GM12878 (cell line): Measurements from ENCODE around the gene SLC39A11. TPM values are rescaled to one million over a fixed set of nuclear protein-coding genes. Genes with fewer than 3 reads are reported as not detected.

ENCODE experiments used
- BRCA1 ChIP-seq: IDR thresholded peaks from 2 replicates; pipeline ENCODE4 v1.6.1; 2011; ENCODE audit warnings: low read depth, low read length, improper control_type of control experiment
- IRF3 ChIP-seq: fragments of 450-650 bp; IDR thresholded peaks from 2 replicates; pipeline ENCODE4 v1.6.1; 2014; ENCODE audit warnings: mild to moderate bottlenecking
- KDM1A ChIP-seq: fragments of 200-600 bp; sonication (generic); IDR thresholded peaks from 2 replicates; pipeline ENCODE4 v1.6.1; 2016; ENCODE audit warnings: borderline replicate concordance
- MLLT1 ChIP-seq: fragments of 450-650 bp; IDR thresholded peaks from 2 replicates; pipeline ENCODE4 v1.6.1; 2016; ENCODE audit warnings: mild to moderate bottlenecking
- MXI1 ChIP-seq: fragments of 150-350 bp; IDR thresholded peaks from 2 replicates; pipeline ENCODE4 v1.6.1; 2011; ENCODE audit warnings: low read depth, mild to moderate bottlenecking, inconsistent platforms, low read length, improper control_type of control experiment
- NR2C1 ChIP-seq: fragments of 450-650 bp; IDR thresholded peaks from 2 replicates; pipeline ENCODE4 v1.6.1; 2017; ENCODE audit warnings: antibody characterized with exemption, mild to moderate bottlenecking, moderate library complexity
- POU2F2 ChIP-seq: IDR thresholded peaks from 3 replicates; pipeline ENCODE4 v1.6.1; 2011; ENCODE audit warnings: low read depth, mild to moderate bottlenecking, low read length, borderline replicate concordance
- RAD51 ChIP-seq: fragments of 450-650 bp; IDR thresholded peaks from 2 replicates; pipeline ENCODE4 v1.6.1; 2016; ENCODE audit warnings: moderate library complexity, mild to moderate bottlenecking, inconsistent platforms
- polyA plus RNA-seq, 11 experiments: library from polyadenylated mRNA; depleted of rRNA in 4 of 11; unstranded in 6 of 11; stranded (reverse) in 5 of 11; fragments of >200 nt; fragmentation: Nextera tagmentation in 4 of 11; fragmentation: Illumina TruSeq in 1 of 11; extraction: Ambion mirVana in 4 of 11; extraction: Trizol in 1 of 11; gene quantifications; 1 replicate in 1 of 11; 2 replicates in 10 of 11; pipeline versions ENCODE4 v1.2.1 to v1.2.3, GENCODE V29; 2011 to 2016; ENCODE audit warnings: inconsistent platforms in 2 of 11, missing spikeins in 2 of 11, low read depth in 1 of 11
- total RNA-seq, 4 experiments: library from RNA; depleted of rRNA in 3 of 4; stranded (reverse); fragments of >200 nt in 3 of 4; fragmentation: Illumina TruSeq in 1 of 4; extraction: Trizol in 1 of 4; gene quantifications; 2 replicates each; pipeline versions ENCODE4 v1.2.1 to v1.2.3, GENCODE V29; 2013 to 2021
- TF ChIP-seq, protein P1 (sequence below), 3 experiments: IDR thresholded peaks in 2 of 3; conservative IDR thresholded peaks in 1 of 3; 2 replicates each; pipeline ENCODE4 v1.5.1; 2011; ENCODE audit warnings: low read depth in 3 of 3, low read length in 3 of 3, mild to moderate bottlenecking in 3 of 3, control low read depth in 2 of 3, moderate library complexity in 2 of 3, inconsistent platforms in 1 of 3, mixed read lengths in 1 of 3; ENCODE audit not compliant: control insufficient read depth in 2 of 3, insufficient read depth in 1 of 3; ENCODE audit errors: extremely low read depth in 1 of 3

The SLC39A11 gene
- total and polyA plus RNA-seq, 10 of the 15 experiments (the other 5 are each of a cell fraction or from before 2014, with no cell fraction given) = 8.6 to 23.8 (median 14.0) TPM

DNA sequence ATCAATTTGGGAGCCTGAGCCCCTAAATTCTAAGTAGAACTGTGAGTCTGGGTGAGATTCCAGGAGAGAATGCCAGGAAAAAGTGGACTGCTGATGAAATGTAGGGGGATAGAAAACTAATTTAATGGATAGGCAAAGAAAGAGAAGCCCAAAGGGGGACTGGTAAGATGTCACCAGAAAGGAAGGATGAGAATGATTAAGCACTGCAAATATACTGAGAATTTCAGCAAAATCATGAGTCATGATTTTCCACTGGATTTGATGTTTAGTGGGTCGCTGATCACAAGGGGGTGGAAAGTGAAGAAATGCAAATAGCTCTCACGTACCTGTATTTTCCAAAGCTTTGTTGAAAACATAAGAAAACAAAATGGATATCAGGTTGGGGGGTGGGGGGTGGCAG is 201.8 kb downstream of the SLC39A11 start (continued):
- TF ChIP-seq, protein P1, sequence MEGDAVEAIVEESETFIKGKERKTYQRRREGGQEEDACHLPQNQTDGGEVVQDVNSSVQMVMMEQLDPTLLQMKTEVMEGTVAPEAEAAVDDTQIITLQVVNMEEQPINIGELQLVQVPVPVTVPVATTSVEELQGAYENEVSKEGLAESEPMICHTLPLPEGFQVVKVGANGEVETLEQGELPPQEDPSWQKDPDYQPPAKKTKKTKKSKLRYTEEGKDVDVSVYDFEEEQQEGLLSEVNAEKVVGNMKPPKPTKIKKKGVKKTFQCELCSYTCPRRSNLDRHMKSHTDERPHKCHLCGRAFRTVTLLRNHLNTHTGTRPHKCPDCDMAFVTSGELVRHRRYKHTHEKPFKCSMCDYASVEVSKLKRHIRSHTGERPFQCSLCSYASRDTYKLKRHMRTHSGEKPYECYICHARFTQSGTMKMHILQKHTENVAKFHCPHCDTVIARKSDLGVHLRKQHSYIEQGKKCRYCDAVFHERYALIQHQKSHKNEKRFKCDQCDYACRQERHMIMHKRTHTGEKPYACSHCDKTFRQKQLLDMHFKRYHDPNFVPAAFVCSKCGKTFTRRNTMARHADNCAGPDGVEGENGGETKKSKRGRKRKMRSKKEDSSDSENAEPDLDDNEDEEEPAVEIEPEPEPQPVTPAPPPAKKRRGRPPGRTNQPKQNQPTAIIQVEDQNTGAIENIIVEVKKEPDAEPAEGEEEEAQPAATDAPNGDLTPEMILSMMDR (IDR thresholded peaks at IDR 0.05 in 2 of 3, conservative IDR thresholded peaks at IDR 0.05 in 1 of 3; ENCODE audit: control insufficient read depth in 2 of 3, extremely low read depth in 1 of 3, insufficient read depth in 1 of 3, low read depth in 3 of 3, low read length in 3 of 3) = no peak
- TF ChIP-seq MXI1 (no peak), BRCA1 (no peak), KDM1A (no peak), NR2C1 (no peak), IRF3 (no peak), MLLT1 (no peak), POU2F2 (no peak), RAD51 (no peak)
